HG02970 (cell line): ENCODE data around the gene NDST3.
"Not testable (repeated sequence)": the region's sequence is repeated elsewhere in the genome, so short reads cannot be mapped to it uniquely, and the experiment has no call there.

Source experiments
- ATAC-seq: cut with Tn5 transposase; IDR thresholded peaks from one replicate; pipeline ENCODE4 v1.9.1; 2021; ENCODE audit warnings: mild to moderate bottlenecking, moderate library complexity, moderate number of reproducible peaks; ENCODE audit not compliant: unreplicated experiment, low FRiP score

Gene NDST3

DNA sequence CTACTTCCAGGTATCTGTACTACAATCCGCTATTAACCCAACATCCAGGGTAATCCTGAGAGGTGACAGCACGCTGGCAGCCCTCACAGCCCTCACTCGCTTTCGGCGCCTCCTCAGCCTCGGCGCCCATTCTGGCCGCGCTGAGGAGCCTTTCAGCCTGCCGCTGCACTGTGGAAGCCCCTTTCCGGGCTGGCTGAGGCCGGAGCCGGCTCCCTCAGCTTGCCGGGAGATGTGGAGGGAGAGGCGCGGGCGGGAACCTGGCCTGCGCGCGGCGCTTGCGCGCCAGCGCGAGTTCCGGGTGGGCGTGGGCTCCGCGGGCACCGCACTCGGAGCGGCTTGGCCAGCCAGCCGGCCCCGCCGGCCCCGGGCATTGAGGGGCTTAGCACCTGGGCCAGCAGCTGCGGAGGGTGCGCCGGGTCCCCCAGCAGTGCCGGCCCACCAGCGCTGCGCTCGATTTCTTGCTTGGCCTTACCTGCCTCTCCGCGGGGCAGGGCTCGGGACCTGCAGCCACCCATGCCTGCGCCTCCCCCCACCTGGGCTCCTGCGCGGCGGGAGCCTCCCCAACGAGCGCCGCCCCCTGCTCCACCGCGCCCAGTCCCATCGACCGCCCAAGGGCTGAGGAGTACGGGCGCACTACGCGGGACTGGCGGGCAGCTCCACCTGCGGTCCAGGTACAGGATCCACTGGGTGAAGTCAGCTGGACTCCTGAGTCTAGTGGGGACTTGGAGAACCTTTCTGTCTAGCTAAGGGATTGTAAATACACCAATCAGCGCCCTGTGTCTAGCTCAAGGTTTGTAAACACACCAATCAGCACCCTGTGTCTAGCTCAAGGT, 231.2 kb downstream of the NDST3 start:
- ATAC-seq, result no peak

DNA sequence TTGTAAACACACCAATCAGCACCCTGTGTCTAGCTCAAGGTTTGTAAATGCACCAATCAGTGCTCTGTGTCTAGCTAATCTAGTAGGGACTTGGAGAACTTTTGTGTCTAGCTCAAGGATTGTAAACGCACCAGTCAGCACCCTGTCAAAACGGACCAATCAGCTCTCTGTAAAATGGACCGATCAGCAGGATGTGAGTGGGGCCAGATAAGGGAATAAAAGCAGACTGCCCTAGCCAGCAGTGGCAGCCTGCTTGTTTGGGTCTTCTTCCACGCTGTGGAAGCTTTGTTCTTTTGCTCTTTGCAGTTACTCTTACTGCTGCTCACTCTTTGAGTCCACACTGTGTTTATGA, 231.8 kb downstream of the NDST3 start:
- ATAC-seq, result not testable (repeated sequence)

DNA sequence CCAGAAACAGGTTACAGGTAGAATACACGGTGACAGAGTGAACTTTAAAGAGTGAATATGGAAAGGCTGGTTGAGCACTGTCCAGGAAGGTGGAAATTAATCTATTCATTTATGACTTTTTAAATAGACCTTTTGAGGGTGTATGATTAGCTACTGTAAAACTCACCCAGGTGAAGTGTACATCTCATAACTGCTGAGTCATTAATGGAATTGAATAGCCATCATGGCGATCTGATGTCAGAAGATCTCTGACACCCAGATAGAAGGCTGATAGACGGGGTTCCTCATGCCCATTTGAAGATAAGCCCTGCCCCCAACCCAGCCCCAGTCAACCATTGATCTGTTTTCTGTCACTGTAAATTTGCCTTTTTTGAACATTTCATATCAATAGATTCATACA, 234.5 kb downstream of the NDST3 start:
- ATAC-seq, result no peak

DNA sequence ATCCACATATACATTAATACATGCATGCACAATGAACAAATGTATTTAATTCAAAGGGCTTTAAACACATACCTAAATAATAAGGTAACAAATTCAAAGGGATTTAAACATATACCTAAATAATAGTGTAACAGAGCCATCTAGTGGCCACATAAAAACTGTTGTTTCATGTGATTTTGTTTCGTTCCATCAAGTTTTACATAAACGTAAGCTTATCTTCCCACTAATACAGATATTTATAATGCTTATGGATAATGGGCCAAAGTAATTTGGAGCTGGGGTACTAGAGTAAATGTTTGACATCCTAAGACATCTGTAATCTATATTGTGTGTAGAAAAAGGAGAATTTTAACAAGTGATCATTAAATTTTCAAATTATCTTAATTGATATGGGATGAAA, 236.2 kb downstream of the NDST3 start:
- ATAC-seq, result no peak

DNA sequence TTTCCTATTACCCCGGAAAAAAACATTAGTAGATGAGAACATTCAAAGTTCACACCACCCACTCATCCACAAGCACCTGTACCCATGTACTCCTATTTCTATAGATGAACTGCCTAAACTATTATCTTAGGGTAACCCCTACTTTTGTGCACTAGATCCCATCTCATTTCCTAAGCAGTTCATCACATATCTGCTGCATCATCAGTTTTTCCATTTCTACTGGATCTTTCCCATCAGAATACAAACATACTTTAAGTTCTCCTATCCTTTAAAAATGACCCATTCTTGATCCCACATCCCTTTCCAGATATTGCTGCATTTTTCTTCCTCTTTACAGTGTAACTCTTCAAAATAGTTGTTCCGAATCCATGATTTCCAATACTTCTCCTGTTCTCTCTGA, 237.5 kb downstream of the NDST3 start:
- ATAC-seq, result no peak

DNA sequence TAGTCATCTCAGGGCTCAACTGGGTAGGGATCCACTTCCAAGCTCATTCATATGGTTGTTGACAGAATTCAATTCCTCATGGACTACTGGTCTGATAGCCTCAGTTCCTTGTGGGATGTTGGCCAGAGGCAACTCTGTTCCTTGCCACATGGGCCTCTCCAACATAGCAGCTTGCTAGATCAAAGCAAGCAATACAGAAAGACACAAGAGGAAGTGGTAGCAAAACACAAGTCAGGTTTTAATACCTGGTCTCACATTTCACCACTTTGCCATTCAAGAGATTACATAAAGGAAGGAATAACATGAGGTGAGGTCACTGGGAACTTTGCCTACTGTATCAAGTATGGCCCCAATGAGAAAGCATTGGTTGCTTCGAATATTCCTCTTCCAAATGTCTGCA, 239.4 kb downstream of the NDST3 start:
- no peak for ATAC-seq

DNA sequence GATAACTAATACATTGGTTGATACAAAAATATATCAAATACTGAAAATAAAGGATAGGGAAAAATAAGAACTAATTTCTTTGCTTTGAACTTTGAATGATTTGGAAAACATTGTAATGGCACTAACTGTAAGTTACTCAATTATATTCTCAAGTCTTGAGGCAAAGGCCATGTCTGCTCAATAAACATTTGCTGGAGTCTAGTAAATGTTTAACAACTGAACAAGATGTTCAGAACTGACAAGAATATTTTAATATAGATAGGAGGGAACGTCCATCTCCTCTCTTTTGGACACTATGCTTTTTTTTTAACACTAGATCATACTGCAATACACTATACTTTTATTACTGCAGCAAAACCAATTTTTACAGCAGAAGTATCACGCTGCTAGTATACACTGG, 242.3 kb downstream of the NDST3 start:
- ATAC-seq, result no peak

DNA sequence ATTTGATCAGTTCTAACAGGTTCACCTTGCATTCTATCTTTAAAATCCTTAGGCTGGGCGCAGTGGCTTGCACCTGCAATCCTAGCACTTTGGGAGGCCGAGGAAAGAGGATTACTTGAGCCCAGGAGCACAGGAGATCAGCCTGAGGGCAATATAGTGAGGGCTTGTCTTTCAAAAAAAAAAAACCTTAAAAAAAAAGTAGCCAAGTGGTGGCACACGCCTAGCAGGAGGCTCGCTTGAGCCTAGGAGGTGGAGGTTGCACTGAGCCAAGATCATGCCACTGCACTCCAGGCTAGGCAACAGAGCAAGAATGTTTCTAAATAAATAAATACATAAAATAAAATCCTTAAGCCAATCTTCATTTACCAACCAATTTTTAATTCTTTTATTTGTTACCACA, 243.0 kb downstream of the NDST3 start:
- no peak for ATAC-seq

DNA sequence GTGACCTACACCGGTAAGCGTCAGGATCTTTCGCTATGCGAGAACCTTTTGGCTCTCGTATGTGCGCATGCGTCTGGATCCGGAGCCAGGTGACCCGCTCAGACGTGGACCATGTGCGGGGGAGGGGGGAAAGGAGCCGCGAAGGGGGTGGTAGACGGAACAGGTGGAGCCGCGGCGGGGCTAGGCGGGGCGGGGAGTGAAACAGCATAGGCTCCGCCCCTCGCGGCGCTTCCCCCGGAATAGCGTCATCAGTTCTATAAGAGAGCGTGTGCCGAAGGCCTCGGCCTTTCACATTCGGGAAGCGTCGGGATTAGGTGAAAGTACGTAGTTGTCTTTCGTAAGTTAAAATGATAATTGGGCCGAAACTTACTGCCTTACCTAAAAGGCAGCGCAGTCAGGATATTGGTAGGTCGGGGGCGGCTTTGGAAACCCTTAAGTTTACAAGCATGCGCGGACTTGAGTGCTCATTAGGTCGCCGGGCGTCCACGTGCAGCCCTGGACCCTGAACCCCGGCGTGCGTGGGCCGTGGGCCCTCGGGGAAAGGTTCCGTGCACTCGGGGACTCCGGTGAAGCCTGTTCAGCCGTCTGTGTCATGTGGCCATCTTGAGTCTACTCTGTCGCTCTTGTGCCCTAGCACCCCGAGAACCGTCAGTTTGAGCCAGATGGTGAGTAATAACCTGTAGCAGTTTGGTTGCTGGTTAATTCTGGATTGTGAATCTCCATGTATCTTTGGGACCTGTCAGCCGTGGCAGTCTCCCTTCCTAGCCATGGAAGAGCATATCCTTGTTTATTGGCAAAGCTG, 244.4 kb downstream of the NDST3 start:
- peak; percentile 95 for ATAC-seq

DNA sequence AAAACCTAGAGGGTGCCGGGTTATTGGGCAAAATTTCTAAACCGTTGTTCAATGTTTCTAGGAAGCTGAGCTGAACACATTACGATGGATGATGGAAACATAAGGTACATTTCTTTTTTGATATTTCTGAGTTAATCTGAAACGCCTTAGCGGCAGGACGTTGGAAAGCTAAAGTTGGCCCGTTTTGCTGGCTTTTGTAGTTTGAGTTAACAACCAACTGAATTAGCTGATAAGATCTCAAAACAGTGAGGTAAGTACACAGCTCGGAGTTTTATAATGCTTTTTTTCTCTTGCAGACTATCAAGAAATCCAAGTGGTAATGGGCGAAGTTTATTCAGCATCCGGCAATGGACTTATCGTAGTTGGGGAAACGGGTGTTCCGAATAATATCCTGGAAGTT, 245.0 kb downstream of the NDST3 start:
- ATAC-seq, result no peak

DNA sequence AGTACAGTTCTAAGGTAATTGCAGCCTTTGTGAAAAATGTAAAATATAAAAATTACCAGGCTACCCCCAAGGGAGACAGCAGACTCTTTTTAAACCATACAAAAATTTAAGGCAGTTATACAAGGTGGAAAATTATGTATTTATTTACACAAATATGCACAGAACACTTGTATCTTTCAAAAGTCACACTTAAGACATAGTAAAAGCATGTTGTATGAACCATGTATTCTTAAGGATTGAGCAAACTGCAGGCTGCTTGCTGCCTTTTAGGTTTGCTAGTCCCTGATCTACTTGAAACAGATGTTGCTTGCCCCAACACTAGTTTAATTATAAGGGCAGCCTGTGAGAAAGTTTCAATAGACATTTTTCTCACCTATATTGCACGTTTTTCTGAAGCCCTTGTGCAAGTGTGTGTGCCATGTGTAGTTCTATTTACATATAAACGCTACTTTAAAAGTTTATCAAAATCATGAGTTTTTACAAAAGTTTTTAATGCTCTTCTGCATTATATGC, 245.7 kb downstream of the NDST3 start:
- no peak for ATAC-seq

DNA sequence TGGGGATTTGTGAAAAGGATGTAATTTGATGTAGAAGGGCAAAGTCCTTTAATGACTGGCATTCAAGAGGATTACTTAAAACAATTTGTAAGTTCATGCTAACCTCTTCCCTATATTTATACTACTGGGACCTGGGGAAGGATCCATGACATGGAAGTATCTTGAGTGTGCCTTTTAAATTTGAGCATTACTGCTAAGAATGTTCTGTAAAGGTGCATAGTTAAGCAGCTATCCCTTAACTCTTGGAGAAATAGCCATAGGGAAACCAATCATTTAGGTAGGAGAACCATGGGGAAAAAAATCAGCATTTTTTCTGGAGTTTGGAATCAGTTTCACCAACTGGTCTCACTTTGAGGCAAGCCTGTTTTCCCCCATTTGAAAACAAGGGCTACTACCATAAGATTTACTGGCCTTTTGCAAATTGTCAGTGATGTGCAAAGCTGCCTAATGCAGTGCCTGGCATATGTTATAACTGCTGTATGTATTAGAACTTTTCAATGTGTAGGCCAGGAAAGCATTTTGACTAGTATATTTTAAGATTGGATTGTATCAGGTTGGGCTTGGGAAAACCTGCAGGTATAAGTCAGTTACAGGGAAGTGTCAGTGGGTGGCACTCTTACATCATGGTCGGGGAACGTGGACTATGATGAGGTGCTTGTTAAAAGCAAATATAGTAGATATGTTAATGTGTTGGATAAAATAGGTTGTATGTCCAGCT, 246.4 kb downstream of the NDST3 start:
- no peak for ATAC-seq

DNA sequence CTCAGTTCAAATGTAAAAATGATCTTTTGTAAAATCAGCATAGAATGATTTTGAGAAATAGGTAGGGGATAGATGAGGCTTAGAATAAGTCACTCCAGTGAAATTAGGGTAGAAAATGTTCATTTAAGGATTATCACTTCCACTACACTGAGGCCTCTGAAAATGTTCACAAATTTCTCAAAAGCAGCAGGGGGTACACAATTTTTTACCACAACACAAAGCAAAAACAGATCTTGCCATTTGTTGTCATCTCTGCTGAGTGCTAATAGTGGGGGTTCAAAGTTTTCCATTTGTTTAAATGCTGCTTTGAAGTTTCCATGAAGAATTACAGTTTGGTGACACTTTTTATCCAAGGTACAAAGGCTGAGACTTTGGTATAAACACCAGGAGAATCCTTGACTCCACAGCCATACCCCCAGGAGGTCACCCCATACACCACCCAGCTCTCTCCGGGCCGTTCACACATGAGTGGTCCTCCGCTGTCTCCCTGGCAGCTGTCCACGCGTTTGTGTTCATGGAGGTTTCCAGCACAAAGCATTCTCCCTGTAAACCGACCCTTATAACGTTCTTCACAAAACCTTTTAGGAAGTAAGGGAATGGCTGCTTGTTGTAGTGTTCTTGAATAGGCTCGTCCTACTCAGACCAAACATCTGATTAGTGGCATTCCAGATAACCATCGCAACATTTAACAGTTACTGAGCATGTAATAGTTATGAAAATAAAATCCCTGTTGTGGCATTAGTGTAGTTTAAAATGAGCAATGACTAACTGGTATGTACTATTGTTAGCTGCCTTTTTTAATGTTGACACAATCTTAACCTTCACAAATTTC, 247.5 kb downstream of the NDST3 start:
- ATAC-seq, result no peak

DNA sequence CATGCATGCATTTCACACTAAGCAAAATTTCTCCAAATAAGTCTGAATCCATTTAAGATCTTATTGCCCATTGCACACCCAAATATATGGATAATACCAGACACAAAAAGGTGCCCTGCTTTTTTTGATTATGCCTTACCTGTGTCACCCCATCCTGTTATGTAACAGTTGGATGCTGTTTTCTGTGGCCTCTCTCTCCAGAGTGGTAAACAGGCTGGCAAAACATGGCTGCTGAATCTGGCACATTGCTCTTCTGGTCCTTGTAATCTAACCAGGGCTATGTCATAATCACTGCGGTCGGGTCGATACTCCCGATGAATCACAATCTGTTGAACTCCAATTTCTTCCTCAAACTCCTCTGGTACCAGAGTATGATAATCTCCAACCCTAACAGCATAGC, 248.4 kb downstream of the NDST3 start:
- no peak for ATAC-seq

DNA sequence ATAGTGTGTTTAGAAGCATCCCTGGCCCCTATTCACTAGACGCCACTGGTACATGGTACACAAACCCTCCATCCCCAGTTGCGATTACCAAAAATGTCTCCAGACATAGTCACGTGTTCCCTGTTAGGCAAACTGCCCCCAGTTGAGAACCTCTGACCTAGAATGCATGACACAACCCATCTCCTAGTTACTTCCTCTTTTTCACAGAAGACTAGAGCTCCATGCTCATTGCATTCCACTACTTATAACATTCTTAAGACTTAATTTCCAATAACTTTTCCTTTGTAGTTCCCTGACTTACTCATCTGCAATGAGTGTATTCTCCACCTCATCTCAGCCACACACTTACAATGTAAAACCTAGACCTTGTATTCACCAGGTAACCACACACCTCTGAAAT, 249.9 kb downstream of the NDST3 start:
- no peak for ATAC-seq

DNA sequence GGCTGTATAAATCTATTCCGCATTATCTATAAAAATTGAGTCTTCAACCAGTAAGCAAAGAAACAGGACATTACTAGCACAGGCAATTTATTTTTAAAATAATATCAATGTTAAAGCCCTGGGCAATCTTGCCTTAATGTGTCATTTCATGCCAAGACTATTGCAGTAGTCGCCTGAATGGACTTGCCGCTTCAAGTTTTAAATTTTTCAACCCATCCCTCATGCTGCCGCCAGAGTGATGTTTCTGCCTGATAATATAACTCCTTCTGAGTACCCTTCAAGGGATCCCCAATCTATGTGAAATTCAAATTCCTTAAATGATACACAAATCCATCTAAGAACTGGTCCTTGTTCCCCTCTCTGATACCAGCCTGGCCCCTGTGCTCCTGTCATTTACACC, 251.6 kb downstream of the NDST3 start:
- ATAC-seq, result no peak

DNA sequence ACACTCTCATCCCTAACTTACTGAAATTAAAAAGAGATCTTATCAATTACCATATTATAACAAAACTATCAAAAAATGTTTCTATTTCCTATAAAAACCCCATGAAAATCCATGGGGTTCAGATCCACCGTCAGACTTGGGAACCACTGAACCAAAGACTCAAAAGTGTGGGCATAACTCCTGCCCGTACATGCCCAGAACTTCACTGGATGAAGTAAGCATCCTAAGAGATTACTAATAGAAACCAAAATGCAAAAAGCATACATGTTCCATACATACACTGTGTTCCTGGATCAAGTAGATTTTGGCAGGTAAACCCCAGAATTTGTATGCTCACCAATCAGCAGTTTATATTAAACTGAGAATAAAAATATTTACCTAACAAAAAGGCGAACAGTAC, 252.4 kb downstream of the NDST3 start:
- no peak for ATAC-seq

DNA sequence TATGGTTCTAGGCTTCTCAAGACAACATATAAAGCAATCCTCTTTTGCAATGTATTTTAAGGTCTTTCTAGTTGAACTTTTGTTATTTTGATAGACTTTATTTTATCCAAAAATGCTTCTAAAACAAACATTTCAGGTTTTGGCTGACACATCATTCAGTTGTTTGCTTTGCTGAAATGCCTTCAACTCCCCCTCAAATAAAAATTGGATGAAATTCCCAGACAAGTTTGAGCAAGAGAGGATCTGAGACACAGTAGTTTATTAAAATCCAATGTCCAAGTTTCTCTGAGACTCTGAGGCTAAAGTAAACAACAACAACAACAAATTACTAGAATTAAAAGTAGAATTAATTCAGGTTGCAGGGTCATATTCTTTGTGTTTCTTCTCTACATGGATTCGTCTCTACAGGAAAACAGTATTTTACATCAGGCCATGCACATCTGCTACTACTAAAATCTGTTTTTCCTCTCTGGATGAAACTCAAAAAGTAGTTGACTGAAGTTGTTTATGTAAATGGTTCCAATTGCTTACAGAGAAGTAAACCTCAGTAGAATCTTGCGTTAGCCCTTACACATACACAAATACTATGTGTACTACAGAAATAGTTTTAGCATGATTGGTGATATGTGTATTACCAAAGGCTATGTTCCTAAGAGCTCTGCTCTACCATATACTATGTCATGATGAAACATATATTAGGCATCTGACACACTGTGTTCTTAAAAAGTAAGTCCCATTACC, 253.6 kb downstream of the NDST3 start:
- ATAC-seq, result no peak

DNA sequence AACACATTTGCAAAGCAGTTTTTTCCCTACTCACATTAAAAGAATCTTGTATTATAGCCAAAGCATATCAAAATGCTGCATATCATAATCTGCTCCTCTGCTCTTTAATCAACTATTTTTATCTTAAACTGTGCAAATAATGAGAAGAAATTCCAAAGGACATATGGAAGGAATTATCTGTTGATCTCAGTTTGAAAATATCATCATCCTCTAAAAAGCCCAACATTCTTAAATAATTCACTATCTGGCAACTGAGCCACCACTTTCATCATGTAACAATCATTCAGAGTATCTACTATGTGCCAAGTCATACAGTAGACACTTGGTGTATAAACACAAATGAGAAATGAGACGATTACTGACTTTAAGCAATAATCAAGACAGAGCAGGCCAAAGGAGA, 255.5 kb downstream of the NDST3 start:
- no peak for ATAC-seq

DNA sequence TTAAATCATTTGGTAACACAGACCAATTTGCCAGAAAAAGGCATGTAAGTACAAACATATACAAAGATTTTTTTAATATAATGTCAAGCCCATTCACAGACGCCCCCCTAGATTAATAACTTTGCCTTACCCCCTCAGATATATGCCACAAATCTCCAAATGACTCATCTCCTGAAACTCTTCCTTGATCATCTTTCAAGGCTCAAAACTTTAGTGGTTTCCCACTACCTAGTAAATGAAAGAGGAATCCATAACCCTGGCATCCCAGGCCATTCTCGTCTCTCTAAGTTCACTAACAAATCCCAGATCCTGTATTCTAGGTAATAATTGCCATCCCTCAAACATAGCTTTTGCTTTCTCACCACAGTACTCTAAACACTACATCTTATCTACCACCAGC, 256.7 kb downstream of the NDST3 start:
- no peak for ATAC-seq
